ENCODE results near the gene NBEA.
A peak's percentile ranks its signal among the peaks of the same experiment; 100 is the strongest.

The NBEA gene

GRCh38 chr13:35140831-35141230, 198.8 kb downstream of the NBEA start:
- no peak overlapping the region for H2BK120ac ChIP-seq (ENCODE audit: low read depth, low read length)
- no peak overlapping the region for H4K8ac ChIP-seq (ENCODE audit: low read length)
- H3K18ac ChIP-seq (ENCODE audit: low read depth in 1 of 2, low read length in 2 of 2): no peak overlapping the region
- no peak overlapping the region for H2BK5ac ChIP-seq (ENCODE audit: low read depth, low read length, poor library complexity, severe bottlenecking)
- no peak overlapping the region for H3K27ac ChIP-seq (ENCODE audit: low read length, poor library complexity, severe bottlenecking)
- no peak overlapping the region for H3K23ac ChIP-seq (ENCODE audit: low read length in 2 of 2)
- H3K4me1 ChIP-seq (ENCODE audit: control insufficient read depth, insufficient read depth, low read depth, low read length): no peaks in the 10 kb centered on the region
- no peaks in the 10 kb centered on the region for H3K9me3 ChIP-seq (ENCODE audit: control insufficient read depth, low read length)
- no peak overlapping the region for H3K9ac ChIP-seq (ENCODE audit: low read length)
- H3K4ac ChIP-seq (ENCODE audit: low read depth in 1 of 2, low read length in 2 of 2): no peak overlapping the region
- no peak overlapping the region for H3K14ac ChIP-seq (ENCODE audit: low read length in 2 of 2)
- no peaks in the 10 kb centered on the region for H3K27me3 ChIP-seq (ENCODE audit: control insufficient read depth in 1 of 2, insufficient read depth in 1 of 2, low read length in 2 of 2)
- H3K36me3 ChIP-seq (ENCODE audit: control insufficient read depth in 1 of 2, insufficient read depth in 2 of 2, low read depth in 1 of 2, low read length in 2 of 2): no peaks in the 10 kb centered on the region
- no peak overlapping the region for H3K4me2 ChIP-seq (ENCODE audit: low read length, poor library complexity, severe bottlenecking)
- DNase-seq: no peak
- no peak overlapping the region for H2AFZ ChIP-seq (ENCODE audit: low read depth, low read length)
- no peak overlapping the region for H2BK12ac ChIP-seq (ENCODE audit: low read length in 2 of 2)
- no peak overlapping the region for H2AK5ac ChIP-seq (ENCODE audit: low read length, severe bottlenecking)
- H3K79me1 ChIP-seq (replicated peaks; ENCODE audit: low read length, poor library complexity, severe bottlenecking): peaks cover 2% of the 10 kb centered on the region
- no peak overlapping the region for H2BK15ac ChIP-seq (ENCODE audit: low read depth, poor library complexity, severe bottlenecking)
- no peak overlapping the region for H4K91ac ChIP-seq (ENCODE audit: low read length)
- no peak overlapping the region for H3K4me3 ChIP-seq (ENCODE audit: insufficient read depth in 1 of 2, low read depth in 1 of 2, low read length in 2 of 2)

GRCh38 chr13:35143123-35143522, 201.1 kb downstream of the NBEA start:
- Histone ChIP-seq H3K4ac (ENCODE audit: low read depth in 1 of 2, low read length in 2 of 2) (no peak overlapping the region), H2AK5ac (ENCODE audit: low read length, severe bottlenecking) (no peak overlapping the region), H3K4me2 (ENCODE audit: low read length, poor library complexity, severe bottlenecking) (no peak overlapping the region), H3K23ac (ENCODE audit: low read length in 2 of 2) (no peak overlapping the region), H4K8ac (ENCODE audit: low read length) (no peak overlapping the region), H3K4me3 (ENCODE audit: insufficient read depth in 1 of 2, low read depth in 1 of 2, low read length in 2 of 2) (no peak overlapping the region), H2BK5ac (ENCODE audit: low read depth, low read length, poor library complexity, severe bottlenecking) (no peak overlapping the region), H3K18ac (ENCODE audit: low read depth in 1 of 2, low read length in 2 of 2) (no peak overlapping the region), H3K79me1 (replicated peaks; ENCODE audit: low read length, poor library complexity, severe bottlenecking) (peaks cover 4% of the 10 kb centered on the region), H3K9ac (ENCODE audit: low read length) (no peak overlapping the region), H2BK15ac (ENCODE audit: low read depth, poor library complexity, severe bottlenecking) (no peak overlapping the region), H2BK120ac (ENCODE audit: low read depth, low read length) (no peak overlapping the region), H4K91ac (ENCODE audit: low read length) (no peak overlapping the region), H3K36me3 (ENCODE audit: control insufficient read depth in 1 of 2, insufficient read depth in 2 of 2, low read depth in 1 of 2, low read length in 2 of 2) (peaks cover 0 to 4% of the 10 kb centered on the region in 2 experiments), H3K4me1 (ENCODE audit: control insufficient read depth, insufficient read depth, low read depth, low read length) (no peaks in the 10 kb centered on the region), H2AFZ (ENCODE audit: low read depth, low read length) (no peak overlapping the region), H3K27ac (ENCODE audit: low read length, poor library complexity, severe bottlenecking) (no peak overlapping the region), H3K9me3 (ENCODE audit: control insufficient read depth, low read length) (no peaks in the 10 kb centered on the region), H3K14ac (ENCODE audit: low read length in 2 of 2) (no peak overlapping the region), H3K27me3 (ENCODE audit: control insufficient read depth in 1 of 2, insufficient read depth in 1 of 2, low read length in 2 of 2) (no peaks in the 10 kb centered on the region), H2BK12ac (ENCODE audit: low read length in 2 of 2) (no peak overlapping the region)
- WGBS: 97% methylated on average over 5 of the region's 6 CpGs
- DNase-seq: no peak

GRCh38 chr13:35144166-35144890, 202.3 kb downstream of the NBEA start:
- H3K23ac ChIP-seq (ENCODE audit: low read length in 2 of 2): no peak overlapping the region
- no peak overlapping the region for H2BK15ac ChIP-seq (ENCODE audit: low read depth, poor library complexity, severe bottlenecking)
- no peak overlapping the region for H3K4me2 ChIP-seq (ENCODE audit: low read length, poor library complexity, severe bottlenecking)
- no peak overlapping the region for H2BK12ac ChIP-seq (ENCODE audit: low read length in 2 of 2)
- H2BK5ac ChIP-seq (ENCODE audit: low read depth, low read length, poor library complexity, severe bottlenecking): peak overlapping the region; percentile 40
- peak; percentile 4 for DNase-seq
- H3K27me3 ChIP-seq (ENCODE audit: control insufficient read depth in 1 of 2, insufficient read depth in 1 of 2, low read length in 2 of 2): no peaks in the 10 kb centered on the region
- no peak overlapping the region for H3K27ac ChIP-seq (ENCODE audit: low read length, poor library complexity, severe bottlenecking)
- H3K14ac ChIP-seq (ENCODE audit: low read length in 2 of 2): no peak overlapping the region
- no peaks in the 10 kb centered on the region for H3K9me3 ChIP-seq (ENCODE audit: control insufficient read depth, low read length)
- H3K4ac ChIP-seq (ENCODE audit: low read depth in 1 of 2, low read length in 2 of 2): no peak overlapping the region
- no peak overlapping the region for H3K9ac ChIP-seq (ENCODE audit: low read length)
- no peaks in the 10 kb centered on the region for H3K4me1 ChIP-seq (ENCODE audit: control insufficient read depth, insufficient read depth, low read depth, low read length)
- peaks cover 4% of the 10 kb centered on the region for H3K79me1 ChIP-seq (replicated peaks; ENCODE audit: low read length, poor library complexity, severe bottlenecking)
- no peak overlapping the region for H2AK5ac ChIP-seq (ENCODE audit: low read length, severe bottlenecking)
- H3K36me3 ChIP-seq (ENCODE audit: control insufficient read depth in 1 of 2, insufficient read depth in 2 of 2, low read depth in 1 of 2, low read length in 2 of 2): peaks cover 0 to 4% of the 10 kb centered on the region in 2 experiments
- no peak overlapping the region for H2BK120ac ChIP-seq (ENCODE audit: low read depth, low read length)
- H4K91ac ChIP-seq (ENCODE audit: low read length): no peak overlapping the region
- H3K4me3 ChIP-seq (ENCODE audit: insufficient read depth in 1 of 2, low read depth in 1 of 2, low read length in 2 of 2): no peak overlapping the region
- no peak overlapping the region for H3K18ac ChIP-seq (ENCODE audit: low read depth in 1 of 2, low read length in 2 of 2)
- no peak overlapping the region for H4K8ac ChIP-seq (ENCODE audit: low read length)
- 75% methylated on average over 2 of the region's 2 CpGs for WGBS
- H2AFZ ChIP-seq (ENCODE audit: low read depth, low read length): no peak overlapping the region

- no peak overlapping the region for H3K9ac ChIP-seq (ENCODE audit: low read length)
- no peak overlapping the region for H3K4me2 ChIP-seq (ENCODE audit: low read length, poor library complexity, severe bottlenecking)
- 100% methylated on average over 1 of the region's 1 CpG for WGBS
- no peak overlapping the region for H4K91ac ChIP-seq (ENCODE audit: low read length)
- H3K27ac ChIP-seq (ENCODE audit: low read length, poor library complexity, severe bottlenecking): no peak overlapping the region
- H3K4me3 ChIP-seq (ENCODE audit: insufficient read depth in 1 of 2, low read depth in 1 of 2, low read length in 2 of 2): no peak overlapping the region
- H2AK5ac ChIP-seq (ENCODE audit: low read length, severe bottlenecking): no peak overlapping the region
- H2BK5ac ChIP-seq (ENCODE audit: low read depth, low read length, poor library complexity, severe bottlenecking): no peak overlapping the region
- H2AFZ ChIP-seq (ENCODE audit: low read depth, low read length): no peak overlapping the region
- no peak overlapping the region for H3K23ac ChIP-seq (ENCODE audit: low read length in 2 of 2)
- H3K4ac ChIP-seq (ENCODE audit: low read depth in 1 of 2, low read length in 2 of 2): no peak overlapping the region
- H3K27me3 ChIP-seq (ENCODE audit: control insufficient read depth in 1 of 2, insufficient read depth in 1 of 2, low read length in 2 of 2): no peaks in the 10 kb centered on the region
- no peak overlapping the region for H2BK15ac ChIP-seq (ENCODE audit: low read depth, poor library complexity, severe bottlenecking)
- H3K36me3 ChIP-seq (ENCODE audit: control insufficient read depth in 1 of 2, insufficient read depth in 2 of 2, low read depth in 1 of 2, low read length in 2 of 2): peaks cover 0 to 4% of the 10 kb centered on the region in 2 experiments
- no peaks in the 10 kb centered on the region for H3K9me3 ChIP-seq (ENCODE audit: control insufficient read depth, low read length)
- DNase-seq: no peak
- H2BK120ac ChIP-seq (ENCODE audit: low read depth, low read length): no peak overlapping the region
- no peak overlapping the region for H2BK12ac ChIP-seq (ENCODE audit: low read length in 2 of 2)
- no peak overlapping the region for H3K14ac ChIP-seq (ENCODE audit: low read length in 2 of 2)
- no peak overlapping the region for H4K8ac ChIP-seq (ENCODE audit: low read length)
- peaks cover 4% of the 10 kb centered on the region for H3K79me1 ChIP-seq (replicated peaks; ENCODE audit: low read length, poor library complexity, severe bottlenecking)
- no peaks in the 10 kb centered on the region for H3K4me1 ChIP-seq (ENCODE audit: control insufficient read depth, insufficient read depth, low read depth, low read length)
- H3K18ac ChIP-seq (ENCODE audit: low read depth in 1 of 2, low read length in 2 of 2): no peak overlapping the region
These were observed 204.6 kb downstream of the NBEA start for GRCh38 chr13:35146686-35147085.

All from mesenchymal stem cell (in vitro differentiated cells and primary cell).